GM19240 (cell line): ENCODE data around the gene FAM200A.
"Not testable (repeated sequence)": the region's sequence is repeated elsewhere in the genome, so short reads cannot be mapped to it uniquely, and the experiment has no call there.

ENCODE experiments used
- DNase-seq: peaks from one replicate; pipeline ENCODE4 v3.0.0; 2011; ENCODE audit warnings: low spot score; ENCODE audit not compliant: insufficient read length

The FAM200A gene

DNA sequence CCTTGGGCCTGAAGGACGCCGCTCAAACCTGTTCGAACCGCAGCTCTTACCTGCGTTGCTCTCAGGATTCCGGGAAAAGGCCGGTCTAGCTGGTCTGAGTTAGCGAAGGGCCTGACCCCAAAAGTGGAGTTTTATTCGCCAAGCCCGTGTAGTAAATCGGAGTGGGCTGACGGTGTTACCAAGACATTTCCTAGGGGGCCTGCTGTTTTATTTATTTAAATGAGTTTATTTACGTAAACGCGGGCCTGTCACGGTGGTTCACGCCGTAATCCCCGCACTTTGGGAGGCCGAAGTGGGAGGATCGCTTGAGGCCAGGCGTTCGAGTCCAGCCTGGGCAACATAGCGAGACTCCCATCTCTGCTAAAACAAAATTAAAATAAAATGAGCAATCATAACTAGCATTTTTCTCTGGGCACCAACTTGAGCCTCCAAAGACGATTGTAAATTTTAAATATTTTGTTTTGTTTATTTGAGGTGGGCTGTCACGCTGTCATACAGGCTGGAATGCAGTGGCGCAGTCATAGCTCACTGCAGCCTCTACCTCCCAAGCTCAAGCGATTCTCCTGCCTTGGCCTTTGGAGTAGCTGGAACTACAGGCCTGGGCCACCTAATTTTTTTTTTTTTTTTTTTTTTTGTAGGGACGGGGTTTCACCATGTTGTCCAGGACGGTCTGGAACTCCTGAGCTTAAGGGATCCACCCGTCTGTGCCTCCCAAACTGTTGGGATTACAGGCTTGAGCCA lies 7.4 kb upstream of the FAM200A start:
- no peak for DNase-seq

DNA sequence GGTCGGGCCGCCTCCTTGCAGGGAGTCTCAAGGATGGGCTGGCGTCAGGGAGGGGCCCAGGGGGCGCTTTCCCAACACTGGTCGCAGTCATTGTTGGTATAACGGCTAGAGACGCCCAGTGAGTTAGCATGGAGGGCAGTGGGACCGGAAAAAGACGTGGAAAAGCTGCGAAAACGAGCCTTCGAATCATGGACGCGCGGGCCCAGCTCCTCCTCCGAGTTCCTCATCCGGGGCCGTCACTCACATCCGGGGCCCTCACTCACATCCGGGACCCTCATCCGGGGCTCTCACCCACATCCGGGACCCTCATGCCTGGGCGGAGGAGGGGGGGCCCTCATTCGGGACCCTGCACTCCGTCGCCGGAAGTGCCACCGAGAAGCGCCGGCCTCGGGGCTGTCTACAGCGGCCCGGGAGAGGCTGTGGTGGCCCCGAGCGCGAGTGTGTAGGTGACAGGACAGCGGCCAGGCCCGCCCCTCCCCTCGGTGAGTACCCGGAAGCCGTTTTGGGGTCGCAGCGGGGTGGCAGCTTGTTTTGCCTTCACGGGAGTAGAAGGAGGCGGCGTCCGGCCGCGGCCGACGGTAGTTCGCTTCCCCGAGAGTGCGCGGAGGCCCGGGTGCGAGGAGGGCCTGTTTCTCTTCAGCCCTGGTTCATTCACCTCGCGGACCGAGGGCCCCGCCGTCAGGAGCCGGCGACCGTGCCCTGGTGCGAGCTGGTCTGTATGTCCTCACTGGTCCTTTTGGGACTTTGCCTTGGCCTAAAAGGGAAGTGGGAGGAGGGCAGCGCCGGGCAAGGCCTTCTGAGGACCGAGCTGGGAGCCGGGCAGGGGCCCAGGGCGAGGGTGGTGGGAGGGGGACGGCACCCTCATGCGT lies 6.6 kb upstream of the FAM200A start, which contains the start of gene ZNF655:
TSS of gene ZNF655 (plus strand) at position 337 of the 869 bp plus-strand sequence. CDS start 1,918 bp downstream, outside the sequence.
- peak; percentile 85 for DNase-seq

DNA sequence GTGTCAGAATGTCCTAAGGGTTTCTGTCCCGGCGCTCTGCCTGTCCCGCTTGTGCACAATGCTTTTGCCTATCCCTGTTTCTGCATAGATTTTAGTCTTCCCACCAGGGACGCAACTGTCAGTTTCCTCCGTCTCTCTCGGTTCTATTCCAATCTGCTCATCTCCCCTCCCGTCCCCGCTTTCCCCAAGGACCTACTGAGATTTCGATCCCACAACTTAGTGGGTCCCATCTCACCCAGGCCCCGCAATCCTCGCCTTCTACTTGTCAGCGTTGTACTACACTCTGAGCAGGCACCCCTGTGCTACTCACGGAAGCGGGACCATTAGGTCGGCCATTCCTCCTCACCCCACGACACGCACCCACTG lies 6.0 kb upstream of the FAM200A start:
- DNase-seq: no peak

DNA sequence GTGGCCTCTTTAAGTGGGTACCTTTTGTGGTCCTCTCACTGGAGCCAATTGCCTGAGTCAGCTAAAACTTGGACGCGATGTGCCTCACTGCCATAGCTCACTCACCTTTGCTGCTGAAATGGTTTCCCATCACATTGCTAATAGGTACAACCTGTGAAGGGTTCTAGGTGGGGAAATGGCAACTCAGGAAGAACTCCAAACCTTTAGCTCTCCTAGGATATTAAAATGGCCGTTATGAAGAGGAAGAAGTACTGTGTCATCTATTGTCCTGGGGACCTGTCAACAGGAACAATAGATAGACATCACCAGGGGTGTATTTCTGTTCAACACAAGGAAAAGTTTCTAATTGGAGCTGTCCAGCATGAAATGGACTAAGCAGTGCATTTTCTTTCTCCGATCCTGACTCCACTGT lies 5.3 kb upstream of the FAM200A start:
- DNase-seq: no peak

DNA sequence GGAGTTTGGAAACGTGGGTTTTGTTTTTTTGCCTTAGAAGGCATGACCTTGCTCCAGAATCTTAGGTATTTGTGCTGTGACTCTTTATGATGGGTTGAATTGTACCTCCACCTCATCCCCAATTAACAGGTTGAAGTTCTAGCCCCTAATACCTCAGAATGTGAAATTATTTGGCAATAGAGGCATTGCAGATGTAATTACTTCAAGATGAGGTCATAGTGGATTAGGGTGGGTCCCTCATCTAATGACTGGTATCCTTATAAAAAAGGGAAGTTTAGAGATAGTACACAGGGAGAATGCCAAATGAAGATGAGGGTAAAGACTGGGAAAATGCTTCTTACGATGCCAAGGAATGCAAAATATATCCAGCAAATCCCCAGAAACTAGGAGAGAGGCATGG lies 3.0 kb upstream of the FAM200A start:
- DNase-seq: no peak

DNA sequence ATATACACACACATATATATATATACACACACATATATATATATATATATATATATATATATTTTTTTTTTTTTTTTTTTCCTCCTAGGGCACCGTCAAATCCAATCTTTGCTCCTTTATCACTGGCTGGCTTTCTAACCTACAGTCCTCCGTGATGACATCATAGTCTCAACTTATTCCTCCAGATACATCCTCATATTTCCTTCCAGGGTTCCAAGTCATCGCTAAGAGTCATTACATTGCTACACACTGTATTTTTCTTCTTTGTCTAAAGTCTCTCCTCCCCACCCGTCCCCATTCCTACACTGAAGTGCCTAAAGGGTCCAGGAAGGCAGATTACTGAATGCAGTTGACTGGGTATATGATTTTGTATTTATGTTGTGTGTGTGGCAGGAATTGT lies 1.1 kb upstream of the FAM200A start:
- DNase-seq: no peak

DNA sequence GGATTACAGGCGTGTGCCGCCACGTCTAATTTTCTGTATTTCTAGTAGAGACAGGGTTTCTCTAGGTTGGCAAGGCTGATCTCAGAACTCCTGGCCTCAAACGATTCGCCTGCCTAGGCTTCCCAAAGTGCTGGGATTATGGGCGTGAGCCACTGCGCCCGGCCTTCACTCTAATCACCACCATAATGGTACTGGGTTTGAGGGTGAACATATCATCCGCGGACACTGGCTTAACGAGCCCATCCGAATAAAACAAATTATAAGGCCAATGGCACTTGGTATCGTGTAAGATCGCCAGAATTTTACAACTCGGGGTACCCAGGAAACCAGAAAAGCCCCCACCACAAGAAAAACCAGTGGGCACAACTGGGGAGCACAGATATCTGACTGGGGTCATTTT lies 580 bp downstream of the FAM200A start:
- DNase-seq: no peak

DNA sequence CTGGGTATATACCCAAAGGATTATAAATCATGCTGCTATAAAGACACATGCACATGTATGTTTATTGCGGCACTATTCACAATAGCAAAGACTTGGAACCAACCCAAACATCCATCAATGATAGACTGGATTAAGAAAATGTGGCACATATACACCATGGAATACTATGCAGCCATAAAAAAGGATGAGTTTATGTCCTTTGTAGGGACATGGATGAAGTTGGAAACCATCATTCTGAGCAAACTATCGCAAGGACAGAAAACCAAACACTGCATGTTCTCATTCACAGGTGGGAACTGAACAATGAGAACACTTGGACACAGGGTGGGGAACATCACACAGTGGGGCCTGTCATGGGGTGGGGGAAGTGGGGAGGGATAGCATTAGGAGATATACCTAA lies 2.4 kb downstream of the FAM200A start:
- not testable (repeated sequence) for DNase-seq

DNA sequence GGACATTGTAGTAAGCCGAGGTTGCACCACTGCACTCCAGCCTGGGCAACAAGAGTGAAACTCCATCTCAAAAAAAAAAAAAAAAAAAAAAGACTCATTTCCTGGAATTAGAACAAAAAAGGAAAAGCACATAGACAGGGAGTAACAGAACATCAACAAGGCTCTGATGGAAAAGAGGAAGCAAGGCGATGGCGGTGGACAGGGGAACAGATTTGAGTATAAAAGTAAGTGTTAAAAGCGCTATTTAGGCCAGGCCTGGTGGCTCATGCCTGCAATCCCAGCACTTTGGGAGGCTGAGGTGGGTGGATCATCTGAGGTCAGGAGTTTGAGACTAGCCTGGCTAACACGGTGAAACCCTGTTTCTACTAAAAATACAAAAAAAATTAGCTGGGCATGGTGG lies 6.6 kb downstream of the FAM200A start:
- DNase-seq: not testable (repeated sequence)

DNA sequence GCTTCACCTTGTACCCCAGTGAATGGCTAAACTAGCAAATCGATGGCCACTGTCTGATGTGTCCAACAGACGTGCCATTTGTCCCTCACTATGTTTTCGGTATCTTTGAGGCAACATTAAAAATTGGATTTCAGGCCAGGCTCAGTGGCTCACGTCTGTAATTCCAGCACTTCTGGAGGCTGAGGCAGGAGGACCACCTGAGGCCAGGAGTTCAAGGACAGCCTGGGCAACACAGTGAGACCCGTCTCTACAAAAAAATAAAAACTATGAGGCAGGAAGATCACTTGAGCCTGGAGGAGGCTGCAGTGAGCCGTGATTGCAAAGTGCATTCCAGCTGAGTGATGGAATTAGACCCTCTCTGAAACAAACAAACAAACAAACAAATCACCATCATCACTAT lies 8.0 kb downstream of the FAM200A start:
- DNase-seq: no peak

DNA sequence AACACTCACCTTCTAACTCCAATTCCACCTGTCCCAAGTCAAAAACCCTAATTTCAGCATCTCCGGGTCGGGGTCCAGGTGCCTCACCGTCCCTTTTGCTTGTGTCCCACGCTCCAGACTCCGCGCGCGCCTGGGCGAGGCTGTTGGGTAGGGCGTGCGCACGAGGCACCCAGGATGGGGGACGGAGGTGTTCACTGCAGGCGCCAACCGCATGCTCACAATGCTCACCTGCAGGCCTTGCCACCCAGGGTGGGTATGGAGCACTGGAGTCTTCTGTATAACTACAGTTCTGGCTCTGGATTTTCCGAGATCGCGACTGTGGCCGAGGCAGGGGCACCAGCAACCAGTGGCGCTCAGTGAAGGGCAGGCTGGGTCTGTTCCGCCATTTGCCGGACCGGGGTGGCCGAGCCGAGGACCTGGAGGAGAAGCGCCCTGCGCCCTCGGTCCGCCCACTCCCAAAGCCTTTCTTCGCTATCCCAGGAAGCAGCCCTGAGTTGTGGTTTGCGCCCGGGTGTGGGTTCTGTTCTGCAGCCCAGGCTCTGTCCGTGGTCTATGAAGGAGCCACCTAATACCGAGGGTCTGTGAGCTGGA lies 8.7 kb downstream of the FAM200A start:
- no peak for DNase-seq

DNA sequence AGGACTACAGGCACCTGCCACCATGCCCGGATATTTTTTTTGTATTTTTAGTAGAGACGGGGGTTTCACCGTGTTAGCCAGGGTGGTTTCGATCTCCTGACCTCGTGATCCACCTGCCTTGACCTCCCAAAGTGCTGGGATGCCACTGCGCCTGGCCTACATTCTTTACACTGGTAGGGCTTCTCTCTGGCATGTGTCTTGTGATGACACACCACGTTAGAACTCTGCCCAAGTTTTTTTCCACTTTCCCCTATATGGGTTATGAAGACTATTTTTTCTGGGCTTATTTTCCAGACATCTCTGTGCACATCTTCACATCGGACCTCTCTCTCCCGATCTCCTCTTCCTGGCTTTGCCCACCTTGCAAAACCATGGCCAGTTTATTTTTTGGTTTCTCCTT lies 10.7 kb downstream of the FAM200A start:
- DNase-seq: no peak

DNA sequence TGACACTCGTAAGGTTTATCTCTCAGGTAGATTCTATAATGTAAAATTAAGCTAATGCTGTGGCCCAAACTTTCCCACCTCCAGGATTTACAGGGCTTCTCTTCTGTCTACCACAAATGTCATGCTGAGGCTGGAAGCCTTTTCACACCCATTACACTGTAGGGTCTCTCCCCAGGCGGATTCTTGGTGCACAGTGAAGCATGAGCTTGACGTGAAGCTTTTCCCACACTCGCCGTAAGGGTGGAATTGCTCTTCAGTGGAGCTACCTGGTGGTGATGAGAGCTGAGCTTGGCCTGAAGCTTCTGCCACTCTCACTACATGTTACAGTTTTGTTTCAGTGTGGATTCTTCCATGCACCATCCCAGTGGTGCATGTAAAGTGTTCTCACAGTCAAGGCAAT lies 11.4 kb downstream of the FAM200A start:
- no peak for DNase-seq

DNA sequence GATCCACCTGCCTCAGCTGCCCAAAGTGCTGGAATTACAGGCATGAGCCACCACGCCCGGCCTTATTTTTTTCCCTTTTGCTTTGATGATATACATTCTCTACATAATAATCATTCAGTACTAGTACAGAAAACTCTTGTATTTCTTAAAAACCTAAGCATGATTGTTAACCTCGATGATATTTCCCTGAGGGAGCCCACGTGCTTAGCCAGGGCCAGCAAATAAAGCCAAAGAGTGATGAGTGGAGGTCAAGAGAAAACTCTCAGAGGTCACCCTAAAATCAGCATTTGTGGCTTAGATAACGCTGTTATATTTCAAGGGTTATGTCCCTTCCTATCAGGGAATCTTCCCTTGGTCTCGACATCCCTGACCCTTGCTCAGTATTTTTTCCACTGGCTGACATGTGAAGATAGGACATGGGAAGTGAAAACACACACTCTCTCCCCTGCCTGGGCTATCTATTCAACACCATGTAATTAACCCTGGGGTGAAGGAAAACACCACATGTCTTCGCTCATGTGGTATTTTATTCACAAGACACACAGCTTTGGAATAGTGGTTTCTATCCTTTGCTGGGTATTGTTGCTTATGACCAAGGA lies 12.6 kb downstream of the FAM200A start:
- DNase-seq: no peak

DNA sequence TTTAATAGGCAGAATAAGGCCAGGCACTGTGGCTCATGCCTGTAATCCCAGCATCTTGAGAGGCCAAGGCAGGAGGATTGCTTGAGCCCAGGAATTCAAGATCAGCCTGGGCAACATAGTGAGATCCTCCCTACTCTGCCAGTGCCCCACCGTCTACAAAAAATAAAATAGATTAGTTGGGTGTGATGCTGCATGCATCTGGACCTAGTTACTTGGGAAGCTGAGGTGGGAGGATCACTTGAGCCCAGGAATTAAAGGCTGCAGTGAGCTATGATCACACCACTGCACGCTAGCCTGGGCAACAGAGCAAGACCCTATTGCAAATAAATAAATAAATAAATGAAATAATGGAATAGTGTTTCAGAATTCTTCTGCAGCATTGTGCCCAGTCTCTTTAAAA lies 16.2 kb downstream of the FAM200A start:
- DNase-seq: no peak

DNA sequence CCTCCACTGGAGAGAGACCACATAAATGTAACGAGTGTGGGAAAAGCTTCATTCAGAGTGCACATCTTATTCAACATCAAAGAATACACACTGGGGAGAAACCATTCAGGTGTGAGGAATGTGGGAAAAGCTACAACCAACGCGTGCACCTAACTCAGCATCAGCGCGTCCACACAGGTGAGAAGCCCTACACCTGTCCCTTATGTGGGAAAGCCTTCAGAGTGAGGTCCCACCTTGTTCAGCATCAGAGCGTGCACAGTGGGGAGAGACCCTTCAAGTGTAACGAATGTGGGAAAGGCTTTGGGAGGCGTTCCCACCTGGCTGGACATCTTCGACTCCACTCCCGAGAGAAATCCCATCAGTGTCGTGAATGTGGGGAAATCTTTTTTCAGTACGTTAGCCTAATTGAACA lies 20.6 kb downstream of the FAM200A start:
- DNase-seq: no peak

DNA sequence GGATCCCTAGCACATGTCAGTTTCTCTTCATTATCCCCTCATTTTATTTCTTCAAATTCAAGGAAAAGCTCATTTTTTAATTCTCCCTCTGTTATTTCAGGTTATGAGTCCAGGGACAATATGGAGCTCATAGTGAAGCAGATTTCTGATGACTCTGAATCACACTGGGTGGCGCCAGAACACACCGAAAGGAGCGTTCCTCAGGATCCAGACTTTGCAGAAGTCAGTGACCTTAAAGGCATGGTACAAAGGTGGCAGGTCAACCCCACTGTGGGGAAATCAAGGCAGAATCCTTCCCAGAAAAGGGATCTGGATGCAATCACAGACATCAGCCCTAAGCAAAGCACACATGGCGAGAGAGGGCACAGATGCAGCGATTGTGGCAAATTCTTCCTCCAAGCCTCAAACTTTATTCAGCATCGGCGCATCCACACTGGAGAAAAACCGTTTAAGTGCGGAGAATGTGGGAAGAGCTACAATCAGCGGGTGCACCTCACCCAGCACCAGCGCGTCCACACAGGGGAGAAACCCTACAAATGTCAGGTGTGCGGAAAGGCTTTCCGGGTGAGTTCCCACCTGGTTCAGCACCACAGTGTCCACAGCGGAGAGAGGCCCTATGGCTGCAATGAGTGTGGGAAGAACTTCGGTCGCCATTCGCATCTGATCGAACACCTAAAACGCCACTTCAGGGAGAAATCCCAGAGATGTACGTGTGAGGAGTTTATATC lies 26.0 kb downstream of the FAM200A start:
- DNase-seq: no peak

DNA sequence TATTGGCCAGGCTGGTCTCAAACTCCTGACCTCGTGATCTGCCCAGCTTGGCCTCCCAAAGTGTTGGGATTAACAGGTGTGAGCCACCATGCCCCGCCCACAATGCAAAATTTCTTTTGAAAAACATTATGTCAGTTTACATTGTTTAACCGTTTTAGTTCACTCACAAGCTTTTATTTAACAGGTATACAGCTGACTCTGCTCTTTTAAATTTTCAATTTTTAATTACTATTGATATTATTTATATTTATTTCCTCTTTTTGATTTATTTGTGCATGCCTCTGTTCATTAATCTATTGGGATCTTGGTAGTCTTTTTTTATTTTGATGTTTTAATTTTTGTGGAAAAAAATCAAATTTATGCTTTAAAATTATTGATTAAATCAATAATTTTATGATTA lies 30.5 kb downstream of the FAM200A start:
- DNase-seq: no peak

DNA sequence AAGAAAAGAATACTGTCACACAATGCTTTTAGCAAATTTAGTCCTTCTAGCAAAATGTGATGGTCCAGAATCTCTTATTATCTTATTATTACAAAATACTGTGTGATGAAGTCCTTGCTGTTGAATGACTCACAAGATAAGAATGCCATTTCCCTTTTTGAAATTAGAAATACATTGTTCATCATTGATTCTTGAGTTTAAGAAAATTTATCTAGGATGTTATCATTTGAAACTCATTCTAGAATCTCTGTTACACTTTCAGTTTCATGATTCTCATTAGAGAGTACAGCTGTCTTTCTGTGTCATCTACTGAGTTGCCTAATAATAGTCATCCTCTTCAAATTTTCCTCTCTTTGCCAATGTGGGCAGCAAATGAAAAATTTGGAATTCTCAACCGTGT lies 37.9 kb downstream of the FAM200A start:
- DNase-seq: no peak

DNA sequence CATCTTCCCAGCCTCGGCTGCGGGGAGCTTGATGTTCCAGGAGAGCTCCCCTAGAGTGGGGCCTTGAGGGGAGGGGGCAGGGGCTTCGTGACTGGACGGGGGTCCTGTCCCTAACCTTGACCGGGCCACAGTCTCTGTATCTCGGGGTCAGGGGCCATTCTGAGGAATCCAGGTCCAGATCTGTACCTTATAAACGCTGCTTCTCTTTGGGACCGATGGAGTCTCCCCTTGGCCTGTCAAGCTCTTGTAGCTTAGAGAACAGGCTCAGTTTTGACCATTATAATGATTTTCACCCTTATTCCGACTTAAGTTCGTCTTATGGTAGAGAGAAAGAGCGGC lies 46.6 kb downstream of the FAM200A start:
- no peak for DNase-seq

DNA sequence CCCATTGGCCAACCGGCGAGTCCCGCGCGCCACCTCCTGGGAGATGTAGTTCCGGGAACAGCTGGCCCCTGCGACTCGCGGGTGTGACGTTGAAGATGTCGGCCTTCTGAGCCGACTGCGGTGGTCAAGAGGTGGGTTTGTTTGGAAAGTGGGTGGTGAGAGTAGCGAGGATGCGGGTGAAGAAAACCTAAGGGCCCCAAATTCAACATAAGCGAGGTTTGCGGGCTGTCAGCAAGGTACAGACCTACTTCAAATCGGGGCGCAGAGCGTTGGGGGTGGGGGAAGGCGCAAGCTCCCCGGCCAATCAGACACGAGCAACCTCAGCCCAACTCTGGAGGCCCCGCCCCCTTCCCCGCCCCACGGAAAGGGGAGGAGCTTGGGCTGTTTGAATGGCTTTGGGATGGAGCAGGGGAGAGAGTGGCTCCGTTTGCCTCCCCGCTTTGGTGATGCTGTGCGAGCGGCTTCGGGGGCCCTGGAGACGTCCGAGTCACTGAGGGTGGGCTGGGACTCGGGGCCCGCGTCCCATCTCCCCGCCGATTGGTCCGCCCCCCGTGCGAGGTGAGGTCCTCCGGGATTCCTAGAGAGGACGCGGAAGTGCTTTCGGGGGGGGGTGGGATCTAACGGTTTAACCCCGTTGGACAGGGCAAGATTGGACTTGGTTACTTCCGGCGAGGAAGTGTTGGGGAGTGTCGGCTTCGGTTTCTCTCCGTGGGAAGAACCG lies 47.2 kb downstream of the FAM200A start, which contains the start of gene ZKSCAN5:
TSS of gene ZKSCAN5 (plus strand) at position 60 of the 721 bp plus-strand sequence. CDS start 1,383 bp downstream, outside the sequence.
- peak; percentile 89 for DNase-seq
